Measurements from ENCODE around the gene IPO13.
A peak's percentile ranks its signal among the peaks of the same experiment; 100 is the strongest.

The IPO13 gene

DNA sequence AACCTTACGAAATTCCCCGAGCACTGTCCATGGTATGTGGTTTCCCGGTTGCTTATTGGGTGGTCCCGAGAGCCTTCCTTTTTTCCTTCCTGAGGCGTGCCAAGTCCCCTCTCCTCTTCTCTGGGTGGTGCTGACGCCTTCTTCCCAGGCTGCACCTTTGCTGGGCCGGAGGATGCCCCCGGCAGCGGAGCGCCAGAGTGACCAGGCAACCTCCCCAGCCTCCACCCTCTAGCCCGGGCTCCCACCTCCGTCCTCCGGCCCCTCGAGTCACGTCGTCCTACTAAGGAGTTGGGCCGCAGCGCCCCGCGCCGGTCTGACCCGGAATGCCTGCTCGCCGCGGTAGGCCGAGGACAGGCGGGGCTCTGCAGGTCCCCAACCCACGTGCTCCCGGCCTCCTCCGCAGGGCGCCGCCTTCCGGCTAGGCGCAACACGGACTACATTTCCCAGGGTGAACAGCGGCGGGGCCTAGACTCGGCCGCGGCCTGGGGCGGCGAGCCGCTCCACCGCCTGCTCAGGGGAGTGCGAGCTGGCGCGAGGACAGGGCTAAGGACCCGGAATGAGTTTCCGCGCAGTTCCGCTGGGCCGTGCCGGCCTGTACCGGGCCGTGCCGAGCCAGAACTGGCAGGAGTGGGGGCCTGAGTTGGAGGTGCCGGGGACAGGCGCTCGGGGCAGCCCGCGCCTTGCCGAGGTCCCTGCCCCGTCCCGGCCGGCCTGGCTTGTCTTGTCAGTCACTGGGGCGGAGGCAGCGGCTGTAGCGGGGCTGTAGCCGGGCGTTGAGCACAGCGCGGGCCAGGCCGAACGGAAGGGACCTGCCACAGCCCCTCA, at the start of gene IPO13:
Gene IPO13, plus strand, starts transcription at position 715 of the 825 bp plus-strand sequence. CDS start 651 bp downstream, outside the sequence.
- peak; percentile 87 to 94 for DNase-seq (ENCODE audit: low read depth in 2 of 2)

DNA sequence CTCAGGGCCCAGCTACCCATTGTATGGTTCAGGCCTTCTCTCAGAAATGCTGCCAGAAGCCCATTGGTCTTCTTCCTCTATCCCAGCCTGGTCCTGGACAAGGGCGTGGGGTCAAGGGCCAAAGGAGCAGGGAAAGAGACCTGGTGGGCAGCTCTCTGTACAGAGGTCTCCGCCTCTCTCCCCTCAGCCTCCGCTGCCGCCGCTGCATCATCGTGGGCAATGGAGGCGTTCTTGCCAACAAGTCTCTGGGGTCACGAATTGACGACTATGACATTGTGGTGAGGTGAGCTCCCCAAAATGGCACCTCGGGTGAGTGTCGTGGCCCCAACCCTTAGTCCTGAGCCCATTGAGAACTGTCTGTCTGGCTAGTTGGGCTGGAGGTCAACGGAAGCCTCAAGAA, 47.8 kb upstream of the IPO13 start:
- no peak for DNase-seq (ENCODE audit: low read depth in 2 of 2)

- DNase-seq (ENCODE audit: low read depth in 2 of 2), result no peak
Measured at GRCh38 chr1:43900386-43900785, 46.4 kb upstream of the IPO13 start.

GRCh38 chr1:43901196-43901961, 45.4 kb upstream of the IPO13 start:
- DNase-seq (ENCODE audit: low read depth in 2 of 2), result no peak

- no peak for DNase-seq (ENCODE audit: low read depth in 2 of 2)
Measured at GRCh38 chr1:43902058-43902831, 44.5 kb upstream of the IPO13 start.

DNA sequence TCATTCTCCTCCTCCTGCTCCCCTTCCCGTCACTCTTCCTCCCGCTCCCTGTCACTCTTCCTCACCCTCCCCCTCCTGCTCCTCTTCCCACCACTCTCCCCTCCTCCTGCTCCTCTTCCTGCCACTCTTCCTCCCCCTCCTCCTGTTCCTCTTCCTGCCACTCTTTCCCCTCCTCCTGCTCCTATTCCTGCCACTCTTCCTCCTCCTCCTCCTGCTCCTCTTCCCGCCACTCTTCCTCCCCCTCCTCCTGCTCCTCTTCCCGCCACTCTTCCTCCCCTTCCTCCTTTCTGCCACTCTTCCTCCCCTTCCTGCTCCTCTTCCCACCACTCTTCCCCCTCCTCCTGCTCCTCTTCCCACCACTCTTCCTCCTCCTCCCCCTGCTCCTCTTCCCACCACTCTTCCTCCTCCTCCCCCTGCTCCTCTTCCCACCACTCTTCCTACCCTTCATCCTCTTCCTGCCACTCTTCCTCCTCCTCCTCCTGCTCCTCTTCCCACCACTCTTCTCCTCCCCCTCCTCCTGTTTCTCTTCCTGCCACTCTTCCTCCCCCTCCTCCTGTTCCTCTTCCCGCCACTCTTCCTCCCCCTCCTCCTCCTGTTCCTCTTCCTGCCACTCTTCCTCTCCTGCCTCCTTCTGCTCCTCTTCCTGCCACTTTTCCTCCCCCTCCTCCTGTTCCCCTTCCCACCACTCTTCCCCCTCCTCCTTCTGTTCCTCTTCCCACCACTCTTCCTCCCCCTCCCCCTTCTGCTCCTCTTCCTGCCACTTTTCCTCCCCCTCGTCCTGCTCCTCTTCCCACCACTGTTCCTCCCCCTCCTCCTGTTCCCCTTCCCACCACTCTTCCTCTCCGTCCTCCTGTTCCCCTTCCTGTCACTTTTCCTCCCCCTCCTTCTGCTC, 41.8 kb upstream of the IPO13 start:
- no peak for DNase-seq (ENCODE audit: low read depth in 2 of 2)

- DNase-seq (ENCODE audit: low read depth in 2 of 2), result no peak
Measured at GRCh38 chr1:43908226-43908625, 38.5 kb upstream of the IPO13 start.

DNA sequence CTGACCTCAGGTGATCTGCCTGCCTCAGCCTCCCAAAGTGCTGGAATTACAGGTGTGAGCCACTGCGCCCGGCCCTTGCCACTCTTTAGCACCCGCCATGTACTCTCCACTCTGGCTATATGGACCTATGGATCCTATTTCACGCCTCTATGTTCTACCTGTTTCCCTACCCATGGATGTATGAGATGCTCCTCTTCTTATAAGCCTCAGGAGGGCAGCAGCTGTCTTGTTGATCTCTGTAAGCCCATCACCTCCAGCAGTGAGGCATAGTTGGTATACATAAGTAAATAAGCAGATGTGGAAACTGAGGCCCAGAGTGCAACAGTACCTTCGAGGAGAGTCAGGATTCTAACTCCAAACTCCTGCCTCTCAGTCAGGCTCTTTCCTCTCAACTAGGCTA, 37.9 kb upstream of the IPO13 start:
- DNase-seq (ENCODE audit: low read depth in 2 of 2), result no peak

GRCh38 chr1:43910343-43910742, 36.4 kb upstream of the IPO13 start:
- no peak for DNase-seq (ENCODE audit: low read depth in 2 of 2)

GRCh38 chr1:43912607-43913006, 34.1 kb upstream of the IPO13 start:
- DNase-seq (ENCODE audit: low read depth in 2 of 2), result no peak

GRCh38 chr1:43913051-43913501, 33.7 kb upstream of the IPO13 start:
- no peak for DNase-seq (ENCODE audit: low read depth in 2 of 2)

GRCh38 chr1:43913666-43914360, 32.9 kb upstream of the IPO13 start:
- no peak for DNase-seq (ENCODE audit: low read depth in 2 of 2)

DNA sequence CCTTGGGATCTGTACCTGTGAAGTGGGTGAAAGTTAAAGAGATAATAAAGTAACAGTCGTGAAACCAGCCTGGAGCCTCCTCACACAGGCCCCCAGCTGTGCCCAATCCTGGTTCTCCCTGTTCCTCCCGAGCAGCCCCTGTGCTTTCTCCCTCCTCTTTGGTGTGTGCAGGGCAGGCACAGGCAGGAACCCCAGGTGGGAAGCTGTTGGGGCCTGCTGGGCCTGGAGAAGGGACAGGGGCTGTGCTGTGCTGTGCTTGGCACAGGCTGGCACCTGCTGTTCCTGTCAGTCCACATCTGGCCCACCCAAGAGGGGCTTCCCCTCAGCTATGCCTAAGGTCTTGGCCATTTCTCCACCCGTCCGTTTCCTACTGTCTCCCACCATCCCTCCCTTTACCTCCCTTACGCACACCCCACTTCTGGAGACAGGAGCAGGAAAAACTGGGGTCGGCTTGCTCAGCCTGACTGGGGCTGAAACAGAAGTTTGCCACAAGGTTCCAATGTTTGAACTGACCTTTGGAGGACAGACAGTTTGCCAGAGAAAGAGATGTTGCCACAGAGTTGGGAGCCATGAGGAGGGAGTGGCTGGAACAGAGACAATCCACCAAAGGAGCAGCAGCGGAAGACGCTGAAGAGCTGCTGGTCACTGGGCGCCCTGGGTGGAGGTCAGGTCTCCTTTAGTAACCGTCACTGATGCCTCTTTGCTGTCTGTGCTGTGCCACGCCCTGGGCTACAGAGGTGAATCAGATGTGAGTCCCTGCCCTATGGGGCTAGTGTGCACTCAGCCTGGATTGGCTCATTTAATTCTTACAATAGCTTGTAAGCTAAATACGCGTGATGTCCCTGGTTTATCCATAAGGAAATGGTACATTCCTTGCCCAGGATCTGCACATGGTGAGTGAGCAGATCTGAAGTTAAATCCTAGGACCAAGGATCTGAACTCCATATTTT, 31.9 kb upstream of the IPO13 start:
- DNase-seq (ENCODE audit: low read depth in 2 of 2), result no peak

DNA sequence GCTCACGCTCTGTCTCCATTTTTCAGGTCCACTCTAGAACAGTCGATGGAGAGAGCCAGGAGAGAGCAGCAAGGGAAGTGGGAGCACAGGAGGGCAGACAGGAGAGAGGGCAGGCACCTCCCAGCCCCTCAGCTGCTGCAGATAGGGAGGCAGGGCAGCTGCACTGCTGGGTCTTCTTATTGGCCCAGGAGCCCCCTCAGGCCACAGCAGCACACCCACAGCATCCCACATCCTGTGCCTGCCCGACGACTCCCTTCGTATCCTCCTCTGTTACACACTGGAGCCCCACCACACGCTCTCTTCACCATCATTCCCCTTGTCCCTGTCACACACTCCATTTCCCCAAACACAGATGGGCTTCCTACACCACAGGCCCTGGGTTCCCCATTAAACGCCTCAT, 26.8 kb upstream of the IPO13 start:
- no peak for DNase-seq (ENCODE audit: low read depth in 2 of 2)

DNA sequence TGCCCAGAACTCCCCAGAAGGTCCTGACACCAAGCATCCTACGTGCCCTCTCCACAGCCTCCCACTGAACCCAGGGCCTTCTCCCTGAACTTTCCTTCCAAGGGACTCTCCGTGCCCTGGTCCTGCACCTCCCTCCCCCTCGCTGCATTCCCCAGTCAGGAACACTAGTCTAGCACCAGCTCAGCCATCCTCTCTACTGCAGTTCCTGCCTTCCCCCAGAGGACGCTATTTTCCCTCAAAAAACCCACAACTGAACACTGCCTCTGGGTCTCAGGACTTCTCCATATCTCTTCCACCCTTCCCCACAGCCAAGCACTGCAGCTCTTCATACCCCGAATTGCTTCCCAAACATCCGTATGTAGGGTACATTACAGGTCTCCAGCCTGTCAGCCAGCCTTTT, 25.7 kb upstream of the IPO13 start:
- no peak for DNase-seq (ENCODE audit: low read depth in 2 of 2)

- no peak for DNase-seq (ENCODE audit: low read depth in 2 of 2)
Measured at GRCh38 chr1:43924516-43924915, 22.2 kb upstream of the IPO13 start.

DNA sequence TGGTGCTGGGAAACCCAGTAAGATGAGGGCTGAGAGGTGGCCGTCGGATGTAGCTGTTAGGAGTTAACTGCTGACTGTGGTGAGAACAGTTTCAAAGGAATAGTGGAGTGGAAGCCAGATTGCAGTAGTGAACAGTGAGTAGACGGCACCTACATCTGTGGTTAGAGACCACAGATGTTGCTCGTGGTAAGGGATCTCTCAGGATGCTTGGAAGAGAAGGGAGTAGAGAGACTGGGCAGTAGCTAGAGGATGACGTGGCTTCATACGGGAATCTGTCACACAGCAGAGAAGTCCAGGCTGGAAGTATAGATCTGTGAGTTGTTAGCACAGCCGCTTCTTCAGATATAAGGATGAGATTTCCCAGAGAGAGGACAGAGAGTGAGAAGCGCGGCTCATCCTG, 20.9 kb upstream of the IPO13 start:
- no peak for DNase-seq (ENCODE audit: low read depth in 2 of 2)

GRCh38 chr1:43930168-43930948, 16.4 kb upstream of the IPO13 start:
- DNase-seq (ENCODE audit: low read depth in 2 of 2), result no peak

- DNase-seq (ENCODE audit: low read depth in 2 of 2), result no peak
Measured at GRCh38 chr1:43930949-43931275, 15.8 kb upstream of the IPO13 start.
